CD14-positive monocyte (primary cell): ENCODE measurements around the gene HAPLN3. TPM values are rescaled to one million over a fixed set of nuclear protein-coding genes. Genes with fewer than 3 reads are reported as not detected.

Source experiments
- DNase-seq, 3 donors: peaks; one replicate each; pipeline ENCODE4 v3.0.0-alpha.2; 2011 to 2022
- H2AFZ ChIP-seq: 2 replicates; pipeline ENCODE4 v1.6.0; 2012; ENCODE audit warnings: mild to moderate bottlenecking, low read depth, low read length, inconsistent platforms; ENCODE audit not compliant: insufficient read depth, poor library complexity, severe bottlenecking
- H3K27ac ChIP-seq, 2 donors: 1 replicate in 1 of 2; 2 replicates in 1 of 2; pipeline ENCODE4 v1.5.1; 2012 to 2013; ENCODE audit warnings: low read length in 2 of 2, control low read depth in 1 of 2, inconsistent platforms in 1 of 2, low read depth in 1 of 2, mild to moderate bottlenecking in 1 of 2
- H3K27me3 ChIP-seq, 2 donors: one replicate each; pipeline versions ENCODE4 v1.6.0 to v1.6.1; 2011 to 2013; ENCODE audit warnings: low read length in 2 of 2; ENCODE audit not compliant: control insufficient read depth in 2 of 2, insufficient read depth in 2 of 2
- H3K36me3 ChIP-seq, 2 donors: replicated peaks in 1 of 2; 1 replicate in 1 of 2; 2 replicates in 1 of 2; pipeline versions ENCODE4 v1.5.1 to v1.6.1; 2012 to 2013; ENCODE audit warnings: low read length in 2 of 2, control low read depth in 1 of 2, inconsistent platforms in 1 of 2, mild to moderate bottlenecking in 1 of 2; ENCODE audit not compliant: insufficient read depth in 2 of 2, control insufficient read depth in 1 of 2
- H3K4me1 ChIP-seq, 2 donors: 1 replicate in 1 of 2; 2 replicates in 1 of 2; pipeline versions ENCODE4 v1.5.1 to v1.6.1; 2012 to 2013; ENCODE audit warnings: low read length in 2 of 2, control low read depth in 1 of 2, inconsistent platforms in 1 of 2, mild to moderate bottlenecking in 1 of 2, moderate library complexity in 1 of 2; ENCODE audit not compliant: insufficient read depth in 2 of 2, control insufficient read depth in 1 of 2
- H3K4me2 ChIP-seq: replicated peaks from 2 replicates; pipeline ENCODE3; 2012; ENCODE audit warnings: low read length, moderate library complexity, mild to moderate bottlenecking; ENCODE audit not compliant: poor library complexity, severe bottlenecking; ENCODE audit errors: extremely low read depth
- H3K4me3 ChIP-seq, 3 experiments: fragments of 200-600 bp in 1 of 3; sonication (generic) in 1 of 3; replicated peaks in 1 of 3; 1 replicate in 2 of 3; 2 replicates in 1 of 3; pipeline ENCODE4 v1.5.1; 2011 to 2013; ENCODE audit warnings: low read length in 3 of 3, mild to moderate bottlenecking in 3 of 3, control low read depth in 2 of 3, low read depth in 2 of 3, inconsistent platforms in 1 of 3, moderate library complexity in 1 of 3
- H3K79me2 ChIP-seq: 2 replicates; pipeline ENCODE4 v1.6.0; 2012; ENCODE audit warnings: mild to moderate bottlenecking, control low read depth, inconsistent platforms, low read length, moderate library complexity; ENCODE audit not compliant: insufficient read depth
- H3K9ac ChIP-seq: 2 replicates; pipeline ENCODE4 v1.6.0; 2017; ENCODE audit warnings: low read length, mild to moderate bottlenecking; ENCODE audit not compliant: insufficient read depth, poor library complexity, severe bottlenecking
- H3K9me3 ChIP-seq, 2 donors: replicated peaks in 1 of 2; 1 replicate in 1 of 2; 2 replicates in 1 of 2; pipeline versions ENCODE4 v1.5.1 to v1.6.1; 2012 to 2013; ENCODE audit warnings: low read length in 2 of 2, control low read depth in 1 of 2; ENCODE audit not compliant: control insufficient read depth in 1 of 2, insufficient read depth in 1 of 2
- H4K20me1 ChIP-seq: 2 replicates; pipeline ENCODE4 v1.6.0; 2012; ENCODE audit warnings: mild to moderate bottlenecking, low read length, control low read depth, moderate library complexity; ENCODE audit not compliant: insufficient read depth
- H3K27ac Mint-ChIP-seq, 7 donors: one replicate each; pipeline ENCODE4 v1.8.0; 2020; ENCODE audit warnings: mild to moderate bottlenecking in 7 of 7, mixed read lengths in 7 of 7, moderate library complexity in 6 of 7, inconsistent platforms in 2 of 7
- H3K27me3 Mint-ChIP-seq, 3 donors: one replicate each; pipeline ENCODE4 v1.8.0; 2021 to 2022; ENCODE audit warnings: low read depth in 3 of 3, mild to moderate bottlenecking in 3 of 3, mixed read lengths in 3 of 3, moderate library complexity in 3 of 3, inconsistent platforms in 1 of 3
- H3K36me3 Mint-ChIP-seq, 2 donors: one replicate each; pipeline ENCODE4 v1.8.0; 2020; ENCODE audit warnings: mixed read lengths in 2 of 2, inconsistent platforms in 1 of 2, mild to moderate bottlenecking in 1 of 2
- H3K4me1 Mint-ChIP-seq: one replicate; pipeline ENCODE4 v1.8.0; 2020; ENCODE audit warnings: mild to moderate bottlenecking, mixed read lengths
- H3K4me3 Mint-ChIP-seq, 2 donors: one replicate each; pipeline ENCODE4 v1.8.0; 2020; ENCODE audit warnings: mild to moderate bottlenecking in 2 of 2, mixed read lengths in 2 of 2, moderate library complexity in 1 of 2
- H3K9me3 Mint-ChIP-seq, 7 donors: one replicate each; pipeline ENCODE4 v1.8.0; 2020 to 2022; ENCODE audit warnings: mixed read lengths in 7 of 7, mild to moderate bottlenecking in 6 of 7, moderate library complexity in 6 of 7, inconsistent platforms in 2 of 7
- WGBS: methylation state at CpG from one replicate; pipeline ENCODE4 v1.1.5; 2013; ENCODE audit warnings: missing lambda C conversion rate; ENCODE audit not compliant: insufficient coverage; 5-methylcytosine and 5-hydroxymethylcytosine counted together
- intact Hi-C, 2 donors: fragments of 100-400 bp; cut with micrococcal nuclease; formaldehyde crosslinking; loops; one replicate each; pipeline versions ENCODE4 v1.15.0 to v1.15.1; 2023
- polyA plus RNA-seq, 3 donors: library from polyadenylated mRNA; depleted of rRNA in 1 of 3; unstranded in 2 of 3; stranded (reverse) in 1 of 3; fragments of 300-500 nt in 2 of 3; fragments of >200 nt in 1 of 3; fragmentation: Illumina TruSeq in 2 of 3; gene quantifications; 1 replicate in 2 of 3; 2 replicates in 1 of 3; pipeline ENCODE4 v1.2.3, GENCODE V29; 2012 to 2021
- TF ChIP-seq, protein P1 (sequence below): fragments of 200-600 bp; IDR thresholded peaks from one replicate; pipeline ENCODE4 v1.8.0; 2022; ENCODE audit warnings: antibody characterized with exemption, mild to moderate bottlenecking

HAPLN3 gene
- polyA plus RNA-seq, 3 donors = 0.60 to 2.8 (median 0.65) TPM

DNA sequence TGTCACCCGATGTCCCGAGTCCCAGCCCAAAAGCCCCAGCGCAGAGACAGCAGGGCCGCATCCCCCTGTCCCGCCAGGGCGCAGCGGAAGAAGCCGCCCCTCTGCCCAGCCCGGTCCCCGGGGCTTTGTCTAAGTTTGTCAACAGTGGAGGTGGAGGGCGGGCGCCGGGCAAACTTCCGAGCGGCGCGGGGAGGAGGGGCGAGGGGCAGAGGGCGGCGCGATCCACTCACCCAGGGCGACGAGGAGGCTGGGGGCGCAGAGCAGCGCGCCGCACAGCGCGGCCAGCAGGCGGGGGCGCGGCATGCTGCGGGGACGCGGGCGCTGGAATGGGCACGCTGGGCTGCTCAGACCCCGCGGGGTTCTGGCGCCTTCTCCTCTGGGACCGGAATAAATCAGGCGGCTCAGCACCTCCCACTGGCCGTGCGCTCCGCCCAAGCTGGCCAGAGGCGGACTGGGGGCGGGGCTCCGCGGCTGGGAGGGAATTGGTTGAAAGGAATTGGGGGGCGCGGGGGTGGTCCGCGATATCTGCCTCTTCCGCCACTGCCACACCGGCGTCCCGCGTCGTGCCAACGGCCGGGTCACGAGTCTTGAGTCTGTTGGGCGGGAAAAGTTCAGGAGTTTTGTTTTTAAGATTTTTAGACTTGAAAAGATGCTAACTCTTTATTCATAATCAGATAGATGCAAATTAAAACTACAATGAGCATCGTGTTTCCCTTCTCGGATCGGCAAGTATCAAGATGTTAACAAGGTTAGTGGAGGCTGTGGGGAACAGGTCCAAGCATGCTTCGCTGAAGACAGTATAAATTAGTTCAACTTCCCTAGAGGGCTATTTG is 17.9 kb upstream of the HAPLN3 start, which contains the start of gene MFGE8:
MFGE8 (minus strand) TSS at position 363 of the 833 bp plus-strand sequence; CDS start at position 303, 60 bp downstream.
- H3K4me2 ChIP-seq = peak within 1 kb of the TSS; percentile 76
- H3K27ac ChIP-seq = no peak within 1 kb of the TSS
- TF ChIP-seq, protein P1, sequence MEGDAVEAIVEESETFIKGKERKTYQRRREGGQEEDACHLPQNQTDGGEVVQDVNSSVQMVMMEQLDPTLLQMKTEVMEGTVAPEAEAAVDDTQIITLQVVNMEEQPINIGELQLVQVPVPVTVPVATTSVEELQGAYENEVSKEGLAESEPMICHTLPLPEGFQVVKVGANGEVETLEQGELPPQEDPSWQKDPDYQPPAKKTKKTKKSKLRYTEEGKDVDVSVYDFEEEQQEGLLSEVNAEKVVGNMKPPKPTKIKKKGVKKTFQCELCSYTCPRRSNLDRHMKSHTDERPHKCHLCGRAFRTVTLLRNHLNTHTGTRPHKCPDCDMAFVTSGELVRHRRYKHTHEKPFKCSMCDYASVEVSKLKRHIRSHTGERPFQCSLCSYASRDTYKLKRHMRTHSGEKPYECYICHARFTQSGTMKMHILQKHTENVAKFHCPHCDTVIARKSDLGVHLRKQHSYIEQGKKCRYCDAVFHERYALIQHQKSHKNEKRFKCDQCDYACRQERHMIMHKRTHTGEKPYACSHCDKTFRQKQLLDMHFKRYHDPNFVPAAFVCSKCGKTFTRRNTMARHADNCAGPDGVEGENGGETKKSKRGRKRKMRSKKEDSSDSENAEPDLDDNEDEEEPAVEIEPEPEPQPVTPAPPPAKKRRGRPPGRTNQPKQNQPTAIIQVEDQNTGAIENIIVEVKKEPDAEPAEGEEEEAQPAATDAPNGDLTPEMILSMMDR = no peak
- peak within 1 kb of the TSS; percentile 80 for H2AFZ ChIP-seq
- peak within 1 kb of the TSS; percentile 66 for H3K9ac ChIP-seq
- peak within 1 kb of the TSS; percentile 52 to 81 (median 67) for H3K4me3 ChIP-seq
- Mint-ChIP-seq H3K4me3 (peak within 1 kb of the TSS; percentile 85 to 91), H3K27me3 (peaks cover 7 to 21% (median 12%) of the 10 kb centered on the region in 3 donors), H3K9me3 (no peaks in the 10 kb centered on the region), H3K36me3 (no peaks in the 10 kb centered on the region), H3K4me1 (peaks cover 23% of the 10 kb centered on the region), H3K27ac (no peak within 1 kb of the TSS)
- WGBS = under 1% methylated on average over 53 of the region's 67 CpGs
- no peaks in the 10 kb centered on the region for H4K20me1 ChIP-seq
- H3K9me3 ChIP-seq = no peaks in the 10 kb centered on the region
- H3K36me3 ChIP-seq = no peaks in the 10 kb centered on the region
- DNase-seq = no peak
- peaks cover 10 to 11% of the 10 kb centered on the region in 2 donors for H3K4me1 ChIP-seq
- peaks cover 0 to 10% of the 10 kb centered on the region in 2 donors for H3K27me3 ChIP-seq
- intact Hi-C loops = no loop called here
- H3K79me2 ChIP-seq = no peaks in the 10 kb centered on the region

DNA sequence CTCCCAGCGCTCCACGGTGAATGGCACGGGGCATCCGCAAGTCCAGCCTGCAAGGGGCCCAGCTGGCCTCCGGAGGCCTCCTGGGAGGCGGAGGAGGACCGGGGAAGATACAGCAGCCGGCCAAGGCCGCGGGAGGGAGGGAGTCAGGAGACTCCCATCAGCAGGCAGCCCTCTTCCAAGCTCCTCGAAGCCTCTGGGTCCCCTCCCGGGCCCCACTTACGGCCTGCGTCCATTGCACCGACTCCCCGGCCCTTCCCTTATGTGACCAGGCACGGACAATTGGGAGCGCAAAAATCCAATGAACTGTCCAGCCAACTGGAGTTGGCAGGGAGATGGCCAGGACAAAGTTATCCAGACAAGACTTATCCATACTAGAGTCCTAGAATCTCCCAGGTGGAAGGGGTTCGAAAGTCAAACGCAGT is 17.2 kb upstream of the HAPLN3 start:
- intact Hi-C loops = no loop called here
- 45% methylated on average over 19 of the region's 20 CpGs for WGBS
- Mint-ChIP-seq H3K36me3 (no peaks in the 10 kb centered on the region), H3K4me3 (peak overlapping the region; percentile 85 to 91), H3K27me3 (peaks cover 7 to 21% (median 12%) of the 10 kb centered on the region in 3 donors), H3K4me1 (peaks cover 16% of the 10 kb centered on the region), H3K27ac (no peak overlapping the region), H3K9me3 (no peaks in the 10 kb centered on the region)
- H3K36me3 ChIP-seq = no peaks in the 10 kb centered on the region
- H3K4me1 ChIP-seq = peaks cover 7 to 11% of the 10 kb centered on the region in 2 donors
- peak overlapping the region; percentile 66 for H3K9ac ChIP-seq
- peak overlapping the region; percentile 76 for H3K4me2 ChIP-seq
- H3K27me3 ChIP-seq = peaks cover 0 to 10% of the 10 kb centered on the region in 2 donors
- H3K27ac ChIP-seq = no peak overlapping the region
- H3K4me3 ChIP-seq = peak overlapping the region; percentile 52 to 81 (median 67)
- H2AFZ ChIP-seq = peak overlapping the region; percentile 80
- no peaks in the 10 kb centered on the region for H4K20me1 ChIP-seq
- H3K9me3 ChIP-seq = no peaks in the 10 kb centered on the region
- DNase-seq = no peak
- H3K79me2 ChIP-seq = no peaks in the 10 kb centered on the region
- TF ChIP-seq, protein P1 = no peak
